H1 (cell line): ENCODE measurements around the gene CRYGN. TPM values are rescaled to one million over a fixed set of nuclear protein-coding genes. Genes with fewer than 3 reads are reported as not detected.

Experiments used
- CTCF ChIA-PET: fragments of 300-600 bp; sonication (Branson Sonifier 250); formaldehyde crosslinking; loops from one replicate; lab custom pipeline; 2021; ENCODE audit not compliant: partially characterized antibody; lab: Charles Lee
- POLR2A ChIA-PET: fragments of 300-600 bp; sonication (Branson Sonifier 250); formaldehyde crosslinking; loops from one replicate; lab custom pipeline; 2021; ENCODE audit warnings: inconsistent platforms; ENCODE audit not compliant: partially characterized antibody; lab: Charles Lee
- DNase-seq, 2 experiments: peaks; one replicate each; pipeline versions ENCODE4 v3.0.0 to v3.0.0-alpha.2; 2010 to 2022; ENCODE audit warnings: low spot score in 2 of 2, low read depth in 1 of 2, mixed read lengths in 1 of 2
- FAIRE-seq: peaks from 2 replicates; lab custom pipeline; 2011; peaks lifted over from hg19 to GRCh38; lab: Jason Lieb, UNC
- H2AFZ ChIP-seq: 2 replicates; pipeline ENCODE4 v1.8.1; 2012; ENCODE audit warnings: low read length, inconsistent platforms
- H2AK5ac ChIP-seq: 2 replicates; pipeline ENCODE4 v1.6.1; 2013; ENCODE audit warnings: low read depth, low read length
- H2BK120ac ChIP-seq: replicated peaks from 2 replicates; pipeline ENCODE3; 2013; ENCODE audit warnings: low read depth, low read length, inconsistent platforms
- H2BK12ac ChIP-seq: 2 replicates; pipeline ENCODE4 v1.6.1; 2013; ENCODE audit warnings: low read depth, low read length
- H2BK15ac ChIP-seq: 2 replicates; pipeline ENCODE4 v1.6.1; 2013; ENCODE audit warnings: low read length
- H2BK20ac ChIP-seq: 2 replicates; pipeline ENCODE4 v1.6.1; 2013; ENCODE audit warnings: low read length
- H2BK5ac ChIP-seq: 2 replicates; pipeline ENCODE4 v1.6.1; 2013; ENCODE audit warnings: low read depth, low read length
- H3K14ac ChIP-seq: 2 replicates; pipeline ENCODE4 v1.6.1; 2013; ENCODE audit warnings: inconsistent platforms; ENCODE audit not compliant: insufficient read length
- H3K18ac ChIP-seq: 2 replicates; pipeline ENCODE4 v1.6.1; 2013; ENCODE audit warnings: low read length; ENCODE audit errors: extremely low read depth
- H3K23ac ChIP-seq: 2 replicates; pipeline ENCODE4 v1.6.1; 2013; ENCODE audit warnings: inconsistent platforms; ENCODE audit not compliant: insufficient read length
- H3K23me2 ChIP-seq: 2 replicates; pipeline ENCODE4 v1.6.1; 2013; ENCODE audit warnings: low read depth, low read length
- H3K27ac ChIP-seq: 2 replicates; pipeline ENCODE4 v1.6.1; 2011; ENCODE audit warnings: low read depth, low read length, inconsistent platforms
- H3K27me3 ChIP-seq, 4 experiments: replicated peaks in 1 of 4; 1 replicate in 1 of 4; 2 replicates in 3 of 4; pipeline versions ENCODE4 v1.6.1 to v1.8.1; 2011 to 2013; ENCODE audit warnings: low read length in 3 of 4, mild to moderate bottlenecking in 3 of 4, inconsistent platforms in 2 of 4, mixed read lengths in 2 of 4, moderate library complexity in 1 of 4; ENCODE audit not compliant: control insufficient read depth in 3 of 4, insufficient read depth in 3 of 4; ENCODE audit errors: extremely low read depth in 1 of 4
- H3K36me3 ChIP-seq, 4 experiments: 2 replicates each; pipeline versions ENCODE4 v1.6.1 to v1.8.1; 2011 to 2013; ENCODE audit warnings: mild to moderate bottlenecking in 4 of 4, low read length in 3 of 4, moderate library complexity in 2 of 4, control low read depth in 1 of 4, inconsistent platforms in 1 of 4; ENCODE audit not compliant: insufficient read depth in 4 of 4, control insufficient read depth in 2 of 4
- H3K4ac ChIP-seq: replicated peaks from 2 replicates; pipeline ENCODE3; 2013; ENCODE audit warnings: low read length, low read depth, mixed read lengths, inconsistent platforms; ENCODE audit not compliant: insufficient read length
- H3K4me1 ChIP-seq, 4 experiments: replicated peaks in 1 of 4; 1 replicate in 1 of 4; 2 replicates in 3 of 4; pipeline versions ENCODE4 v1.6.1 to v1.8.1; 2011 to 2013; ENCODE audit warnings: low read length in 3 of 4, inconsistent platforms in 2 of 4, mixed read lengths in 1 of 4; ENCODE audit not compliant: insufficient read depth in 4 of 4, control insufficient read depth in 3 of 4
- H3K4me2 ChIP-seq, 2 experiments: 2 replicates each; pipeline versions ENCODE4 v1.6.1 to v1.8.1; 2011 to 2013; ENCODE audit warnings: low read depth in 2 of 2, low read length in 2 of 2, control low read depth in 1 of 2, inconsistent platforms in 1 of 2, mild to moderate bottlenecking in 1 of 2; ENCODE audit not compliant: insufficient read depth in 1 of 2
- H3K4me3 ChIP-seq, 4 experiments: fragments of 200-600, 300-600 bp in 1 of 4; sonication (generic), shearing (Covaris generic), sonication (Bioruptor Twin) in 1 of 4; 2 replicates each; pipeline versions ENCODE4 v1.5.1 to v1.8.1; 2011 to 2016; ENCODE audit warnings: low read length in 4 of 4, low read depth in 3 of 4, control low read depth in 2 of 4, inconsistent platforms in 2 of 4, mild to moderate bottlenecking in 2 of 4, mixed read lengths in 1 of 4, moderate library complexity in 1 of 4; ENCODE audit not compliant: insufficient read depth in 2 of 4; ENCODE audit errors: extremely low read depth in 1 of 4
- H3K56ac ChIP-seq: replicated peaks from 2 replicates; pipeline ENCODE3; 2013; ENCODE audit warnings: low read depth, mild to moderate bottlenecking, mixed read lengths, low read length, inconsistent platforms; ENCODE audit not compliant: insufficient read length
- H3K79me1 ChIP-seq: 2 replicates; pipeline ENCODE4 v1.6.1; 2013; ENCODE audit warnings: low read depth, low read length, control low read depth
- H3K79me2 ChIP-seq, 2 experiments: 2 replicates each; pipeline versions ENCODE4 v1.6.1 to v1.8.1; 2012 to 2013; ENCODE audit warnings: low read length in 2 of 2, mild to moderate bottlenecking in 2 of 2, inconsistent platforms in 1 of 2; ENCODE audit not compliant: insufficient read depth in 2 of 2, control insufficient read depth in 1 of 2
- H3K9ac ChIP-seq, 4 experiments: replicated peaks in 1 of 4; 1 replicate in 1 of 4; 2 replicates in 3 of 4; pipeline versions ENCODE4 v1.6.1 to v1.8.1; 2011 to 2013; ENCODE audit warnings: low read depth in 3 of 4, low read length in 3 of 4, control low read depth in 2 of 4, mild to moderate bottlenecking in 2 of 4, moderate library complexity in 2 of 4, inconsistent platforms in 1 of 4; ENCODE audit errors: extremely low read depth in 1 of 4
- H3K9me3 ChIP-seq, 2 experiments: 2 replicates each; pipeline versions ENCODE4 v1.6.1 to v1.8.1; 2012 to 2013; ENCODE audit warnings: mild to moderate bottlenecking in 2 of 2, moderate library complexity in 2 of 2, control low read depth in 1 of 2, inconsistent platforms in 1 of 2, low read depth in 1 of 2, low read length in 1 of 2, mixed read lengths in 1 of 2; ENCODE audit not compliant: insufficient read depth in 2 of 2
- H4K20me1 ChIP-seq, 2 experiments: replicated peaks in 1 of 2; 2 replicates each; pipeline versions ENCODE3 to v1.8.1; 2011 to 2013; ENCODE audit warnings: inconsistent platforms in 2 of 2, low read length in 2 of 2, mild to moderate bottlenecking in 1 of 2; ENCODE audit not compliant: insufficient read depth in 2 of 2, control insufficient read depth in 1 of 2
- H4K5ac ChIP-seq: 2 replicates; pipeline ENCODE4 v1.6.1; 2013; ENCODE audit warnings: low read length, low read depth, mixed read lengths, inconsistent platforms; ENCODE audit not compliant: insufficient read length
- H4K8ac ChIP-seq: 2 replicates; pipeline ENCODE4 v1.8.0; 2013; ENCODE audit warnings: mild to moderate bottlenecking, moderate library complexity, low read length, inconsistent platforms; ENCODE audit not compliant: insufficient read depth; ENCODE audit errors: extremely low read depth
- H4K91ac ChIP-seq: replicated peaks from 2 replicates; pipeline ENCODE3; 2013; ENCODE audit warnings: low read length, mixed read lengths, inconsistent platforms; ENCODE audit not compliant: insufficient read length
- ATF2 ChIP-seq: IDR thresholded peaks from 2 replicates; pipeline ENCODE4 v1.6.1; 2012; ENCODE audit warnings: low read length, inconsistent platforms
- BCL11A ChIP-seq, 2 experiments: IDR thresholded peaks; one replicate each; pipeline ENCODE4 v1.6.1; 2011; ENCODE audit warnings: low read depth in 2 of 2, low read length in 2 of 2, mild to moderate bottlenecking in 2 of 2
- E2F6 ChIP-seq: IDR thresholded peaks from 2 replicates; pipeline ENCODE4 v1.6.1; 2012; ENCODE audit warnings: inconsistent platforms
- GTF2F1 ChIP-seq: IDR thresholded peaks from 2 replicates; pipeline ENCODE4 v1.6.1; 2012; ENCODE audit warnings: low read depth, low read length, improper control_type of control experiment, borderline replicate concordance
- JUN ChIP-seq: IDR thresholded peaks from 2 replicates; pipeline ENCODE4 v1.6.1; 2011; ENCODE audit warnings: low read depth, mild to moderate bottlenecking, improper control_type of control experiment, low read length
- JUND ChIP-seq: IDR thresholded peaks from 2 replicates; pipeline ENCODE4 v1.6.1; 2011; ENCODE audit warnings: mild to moderate bottlenecking, improper control_type of control experiment, low read length
- MAFK ChIP-seq: IDR thresholded peaks from 2 replicates; pipeline ENCODE4 v1.6.1; 2012; ENCODE audit warnings: low read depth, mild to moderate bottlenecking, improper control_type of control experiment, low read length
- NRF1 ChIP-seq: IDR thresholded peaks from 2 replicates; pipeline ENCODE4 v1.6.1; 2011; ENCODE audit warnings: mild to moderate bottlenecking, low read depth, low read length, improper control_type of control experiment
- TBP ChIP-seq: IDR thresholded peaks from 2 replicates; pipeline ENCODE4 v1.6.1; 2011; ENCODE audit warnings: low read depth, low read length, improper control_type of control experiment
- TCF12 ChIP-seq: IDR thresholded peaks from 2 replicates; pipeline ENCODE4 v1.6.1; 2011; ENCODE audit warnings: low read depth, mild to moderate bottlenecking, low read length
- USF2 ChIP-seq: IDR thresholded peaks from 2 replicates; pipeline ENCODE4 v1.6.1; 2011; ENCODE audit warnings: low read length, improper control_type of control experiment
- WGBS, 2 experiments: shearing (Covaris generic) in 1 of 2; methylation state at CpG; one replicate each; pipeline versions ENCODE4 v1.1.6 to v1.1.7; 2013 to 2015; ENCODE audit warnings: low lambda C conversion rate in 2 of 2, mixed read lengths in 2 of 2, inconsistent platforms in 1 of 2, low coverage in 1 of 2, missing lambda C conversion rate in 1 of 2; ENCODE audit not compliant: insufficient replicate concordance in 2 of 2, insufficient coverage in 1 of 2, insufficient read length in 1 of 2; ENCODE audit errors: extremely low coverage in 1 of 2, missing lambda C conversion rate in 1 of 2; 5-methylcytosine and 5-hydroxymethylcytosine counted together
- polyA plus RNA-seq, 7 experiments: library from polyadenylated mRNA; depleted of rRNA in 3 of 7; stranded (reverse) in 5 of 7; unstranded in 2 of 7; fragments of >200 nt in 5 of 7; fragments of 200-250 nt in 2 of 7; gene quantifications; 1 replicate in 5 of 7; 2 replicates in 1 of 7; 4 replicates in 1 of 7; pipeline versions ENCODE4 v1.2.1 to v1.2.3, GENCODE V29; 2011 to 2013; ENCODE audit warnings: missing spikeins in 2 of 7, mixed read lengths in 2 of 7
- total RNA-seq: library from RNA; stranded (reverse); fragmentation: NEBNext Ultra II Directional; extraction: Animal tissue kit (Norgen Biotek cat#: 25700); gene quantifications from 2 replicates; pipeline ENCODE4 v1.2.1, GENCODE V29; 2021

CRYGN gene
- total and polyA plus RNA-seq, 2 of the 8 experiments (the other 6 are each of a cell fraction or from before 2014, with no cell fraction given), result 0.98 to 1.6 TPM

GRCh38 chr7:151451156-151451555 lies 11.2 kb upstream of the CRYGN start:
- H3K56ac ChIP-seq, result no peak overlapping the region
- no peak overlapping the region for H3K27ac ChIP-seq
- peaks cover 0 to 12% (median 7%) of the 10 kb centered on the region in 4 experiments; a peak in 5 of 7 replicates for H3K27me3 ChIP-seq
- no peaks in the 10 kb centered on the region; the same call in 1 of the 2 replicates for H3K23me2 ChIP-seq
- CTCF ChIA-PET, result interaction anchor here (1.0 to 13.7 kb wide), 6 partner anchors 9 to 332 kb away, joined by 4 to 185 read pairs (median 18); no protein-coding TSS in a partner anchor
- H3K4me3 ChIP-seq, result no peak overlapping the region
- H3K79me2 ChIP-seq, result no peaks in the 10 kb centered on the region
- DNase-seq (no peak), FAIRE-seq (no peak)
- H3K14ac ChIP-seq, result no peak overlapping the region
- H2BK12ac ChIP-seq, result 0 out of 2 replicates have a peak overlapping the region, but pooled peaks have one; percentile 68
- no peak overlapping the region for H2AK5ac ChIP-seq
- H3K4me2 ChIP-seq, result no peak overlapping the region
- H2AFZ ChIP-seq, result no peak overlapping the region
- H3K79me1 ChIP-seq, result no peaks in the 10 kb centered on the region
- no peak overlapping the region for H2BK120ac ChIP-seq
- H3K23ac ChIP-seq, result no peak overlapping the region
- H4K91ac ChIP-seq, result no peak overlapping the region
- no peak overlapping the region for H3K4ac ChIP-seq
- H2BK15ac ChIP-seq, result no peak overlapping the region
- POLR2A ChIA-PET, result interaction anchor here (0.7 to 2.7 kb wide), 3 partner anchors 9 to 102 kb away, joined by 3 to 11 read pairs (median 4); no protein-coding TSS in a partner anchor
- no peak overlapping the region for H4K8ac ChIP-seq
- H3K9ac ChIP-seq, result no peak overlapping the region
- H2BK5ac ChIP-seq, result no peak overlapping the region
- H3K18ac ChIP-seq, result no peak overlapping the region
- no peaks in the 10 kb centered on the region for H3K36me3 ChIP-seq
- no peaks in the 10 kb centered on the region for H4K20me1 ChIP-seq
- H4K5ac ChIP-seq, result no peak overlapping the region
- no peak overlapping the region for H2BK20ac ChIP-seq
- peaks cover 1 to 22% (median 10%) of the 10 kb centered on the region in 4 experiments for H3K4me1 ChIP-seq
- H3K9me3 ChIP-seq, result no peaks in the 10 kb centered on the region
- 93% methylated on average over 5 of the region's 5 CpGs; no CpG with 5 or more reads in 1 of the 2 experiments for WGBS, 2 experiments
- no peak for TF ChIP-seq E2F6
- no peak for TF ChIP-seq TCF12
- no peak for TF ChIP-seq JUN
- TF ChIP-seq USF2, result no peak
- no peak for TF ChIP-seq TBP
- TF ChIP-seq MAFK, result no peak
- TF ChIP-seq BCL11A (IDR thresholded peaks at IDR 0.05; ENCODE audit: low read depth in 2 of 2, low read length in 2 of 2), result no peak
- no peak for TF ChIP-seq NRF1
- no peak for TF ChIP-seq ATF2
- no peak for TF ChIP-seq JUND
- TF ChIP-seq GTF2F1, result no peak
